ENCODE results near the gene YRDC. TPM values are rescaled to one million over a fixed set of nuclear protein-coding genes. Genes with fewer than 3 reads are reported as not detected.

YRDC gene
- total RNA-seq, 1 donor from 2014 or later = 48.7 TPM

DNA sequence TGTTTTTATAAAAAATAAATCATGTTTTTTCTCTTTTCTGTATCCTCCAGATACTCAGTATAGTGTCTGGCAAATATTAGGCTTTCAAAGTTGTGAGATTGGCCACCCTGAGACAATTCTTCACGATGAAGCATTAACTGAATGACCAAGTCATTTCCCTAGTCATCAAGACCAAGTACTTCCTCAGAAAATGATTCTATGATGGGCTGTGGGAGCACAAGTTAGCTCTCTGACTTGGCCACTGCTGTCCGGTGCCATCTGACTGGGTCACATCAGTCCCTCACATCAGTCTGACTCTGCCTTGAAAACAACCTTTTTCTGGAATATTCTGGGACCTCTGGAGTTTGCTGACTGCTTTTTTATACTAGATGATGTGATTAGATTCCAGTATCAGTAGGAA, 13.5 kb upstream of the YRDC start:
- TF ChIP-seq, protein P1, sequence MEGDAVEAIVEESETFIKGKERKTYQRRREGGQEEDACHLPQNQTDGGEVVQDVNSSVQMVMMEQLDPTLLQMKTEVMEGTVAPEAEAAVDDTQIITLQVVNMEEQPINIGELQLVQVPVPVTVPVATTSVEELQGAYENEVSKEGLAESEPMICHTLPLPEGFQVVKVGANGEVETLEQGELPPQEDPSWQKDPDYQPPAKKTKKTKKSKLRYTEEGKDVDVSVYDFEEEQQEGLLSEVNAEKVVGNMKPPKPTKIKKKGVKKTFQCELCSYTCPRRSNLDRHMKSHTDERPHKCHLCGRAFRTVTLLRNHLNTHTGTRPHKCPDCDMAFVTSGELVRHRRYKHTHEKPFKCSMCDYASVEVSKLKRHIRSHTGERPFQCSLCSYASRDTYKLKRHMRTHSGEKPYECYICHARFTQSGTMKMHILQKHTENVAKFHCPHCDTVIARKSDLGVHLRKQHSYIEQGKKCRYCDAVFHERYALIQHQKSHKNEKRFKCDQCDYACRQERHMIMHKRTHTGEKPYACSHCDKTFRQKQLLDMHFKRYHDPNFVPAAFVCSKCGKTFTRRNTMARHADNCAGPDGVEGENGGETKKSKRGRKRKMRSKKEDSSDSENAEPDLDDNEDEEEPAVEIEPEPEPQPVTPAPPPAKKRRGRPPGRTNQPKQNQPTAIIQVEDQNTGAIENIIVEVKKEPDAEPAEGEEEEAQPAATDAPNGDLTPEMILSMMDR (IDR thresholded peaks at IDR 0.05; ENCODE audit: insufficient read depth, low read length, poor library complexity, severe bottlenecking) = no peak
- Histone ChIP-seq H3K36me3 (ENCODE audit: control insufficient read depth, insufficient read depth, low read length) (no peaks in the 10 kb centered on the region), H3K27me3 (ENCODE audit: control insufficient read depth, insufficient read depth, low read length) (no peaks in the 10 kb centered on the region), H3K4me3 (ENCODE audit: low read depth, low read length) (no peak overlapping the region)
- no peak for DNase-seq (ENCODE audit: low read depth)

DNA sequence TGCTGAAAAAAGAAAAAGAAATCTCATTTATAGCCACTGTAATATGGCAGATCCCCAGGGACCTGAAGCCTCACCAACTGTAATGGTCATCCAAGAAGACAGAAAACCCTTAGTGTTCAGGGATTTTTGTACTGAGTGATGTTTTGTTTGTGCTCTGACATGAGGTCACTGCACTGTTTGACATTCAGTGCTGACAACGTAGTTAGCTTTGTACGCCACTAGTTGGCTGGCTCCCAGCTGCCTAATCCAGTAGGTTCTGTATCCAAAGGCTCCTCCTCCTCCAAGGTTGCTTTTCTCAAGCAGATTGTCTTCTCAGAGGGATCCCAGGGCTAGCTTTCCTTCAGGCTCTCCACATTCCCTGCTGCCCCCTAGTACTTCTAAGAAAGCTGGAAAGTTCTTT, 9.5 kb upstream of the YRDC start:
- H3K4me3 ChIP-seq (ENCODE audit: low read depth, low read length) = no peak overlapping the region
- H3K27me3 ChIP-seq (ENCODE audit: control insufficient read depth, insufficient read depth, low read length) = no peaks in the 10 kb centered on the region
- no peak for DNase-seq (ENCODE audit: low read depth)
- TF ChIP-seq, protein P1 (IDR thresholded peaks at IDR 0.05; ENCODE audit: insufficient read depth, low read length, poor library complexity, severe bottlenecking) = no peak
- H3K36me3 ChIP-seq (ENCODE audit: control insufficient read depth, insufficient read depth, low read length) = no peaks in the 10 kb centered on the region

DNA sequence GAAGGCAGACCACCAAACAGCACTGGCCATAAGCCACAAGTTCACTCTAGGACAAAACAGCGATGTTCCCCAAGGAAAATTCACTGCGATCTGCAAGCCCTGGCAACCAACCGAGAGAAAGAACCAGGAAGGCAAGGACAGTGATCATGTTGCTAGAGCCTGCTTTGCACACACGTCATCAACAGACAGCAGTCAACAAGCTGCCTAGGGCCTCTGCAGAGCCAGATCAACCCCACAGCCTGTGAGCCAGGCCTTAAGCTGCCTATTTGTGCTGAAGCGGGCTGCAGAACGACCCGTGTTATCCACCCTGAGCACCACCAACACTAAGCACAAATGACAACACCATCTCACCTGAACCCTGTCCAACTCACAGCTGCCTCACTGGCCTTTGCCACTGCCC, 6.2 kb upstream of the YRDC start:
- Histone ChIP-seq H3K36me3 (ENCODE audit: control insufficient read depth, insufficient read depth, low read length) (no peaks in the 10 kb centered on the region), H3K27me3 (ENCODE audit: control insufficient read depth, insufficient read depth, low read length) (no peaks in the 10 kb centered on the region), H3K4me3 (ENCODE audit: low read depth, low read length) (no peak overlapping the region)
- DNase-seq (ENCODE audit: low read depth) = no peak
- TF ChIP-seq, protein P1 (IDR thresholded peaks at IDR 0.05; ENCODE audit: insufficient read depth, low read length, poor library complexity, severe bottlenecking) = no peak

DNA sequence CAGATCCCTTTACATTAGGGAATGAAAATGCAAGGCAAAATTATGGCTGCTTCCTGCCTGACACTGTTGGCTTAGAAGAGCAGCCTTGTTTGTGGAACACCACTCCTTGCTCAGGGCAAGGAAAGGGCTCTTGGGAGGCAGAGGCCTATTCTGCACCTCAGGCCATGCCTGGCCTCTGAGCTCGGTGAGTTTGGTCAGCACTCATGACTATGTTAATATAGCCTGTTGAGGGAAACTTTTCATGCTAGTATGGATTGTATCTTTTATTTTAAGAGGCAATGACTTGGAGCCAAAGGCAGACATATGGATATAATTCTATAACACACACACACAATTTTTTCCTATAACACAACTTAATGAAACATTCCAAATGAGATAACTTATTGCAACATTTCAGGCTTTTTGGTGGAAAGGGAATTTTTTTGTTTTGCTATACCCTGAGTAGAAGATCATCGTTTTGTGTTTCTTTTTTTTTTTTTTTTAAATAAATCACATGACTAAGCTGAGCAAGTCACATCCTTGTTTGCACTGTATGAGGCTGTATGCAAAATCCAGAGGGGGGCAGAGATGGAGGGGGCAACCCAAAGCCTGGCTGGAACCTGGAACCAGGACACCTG, 5.6 kb upstream of the YRDC start:
- H3K36me3 ChIP-seq (ENCODE audit: control insufficient read depth, insufficient read depth, low read length) = no peaks in the 10 kb centered on the region
- no peak overlapping the region for H3K4me3 ChIP-seq (ENCODE audit: low read depth, low read length)
- no peaks in the 10 kb centered on the region for H3K27me3 ChIP-seq (ENCODE audit: control insufficient read depth, insufficient read depth, low read length)
- TF ChIP-seq, protein P1 (IDR thresholded peaks at IDR 0.05; ENCODE audit: insufficient read depth, low read length, poor library complexity, severe bottlenecking) = no peak
- DNase-seq (ENCODE audit: low read depth) = no peak

DNA sequence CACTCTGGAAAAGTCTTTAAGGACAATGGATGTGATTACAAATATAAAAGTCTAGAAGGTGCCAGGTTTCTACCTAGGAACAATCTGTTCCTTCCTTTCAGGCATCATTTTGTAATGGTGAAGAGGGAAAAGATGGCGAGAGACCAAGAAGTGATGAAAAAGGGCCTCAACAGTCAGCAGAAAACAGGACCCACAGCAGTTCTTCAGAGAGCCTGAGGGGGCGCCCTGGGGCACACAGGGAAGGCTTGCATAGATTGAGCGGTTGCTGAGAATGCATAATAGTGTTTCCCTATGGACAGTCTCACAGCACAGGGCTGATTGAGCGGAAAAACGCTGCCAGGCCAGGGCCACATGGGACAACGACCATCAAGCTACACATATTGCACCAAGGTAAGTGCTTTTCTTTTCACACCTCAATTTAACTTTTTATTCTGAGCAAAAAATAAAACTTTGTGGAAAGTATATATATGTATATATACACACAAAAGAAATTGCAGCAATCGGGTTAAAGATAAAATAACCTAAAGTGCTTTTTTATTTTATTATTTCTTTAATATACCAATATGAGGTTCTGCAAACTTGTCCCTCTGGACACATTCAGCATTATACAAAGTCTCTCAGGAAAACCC, 3.1 kb upstream of the YRDC start:
- Histone ChIP-seq H3K36me3 (ENCODE audit: control insufficient read depth, insufficient read depth, low read length) (peaks cover 3% of the 10 kb centered on the region), H3K27me3 (ENCODE audit: control insufficient read depth, insufficient read depth, low read length) (no peaks in the 10 kb centered on the region), H3K4me3 (ENCODE audit: low read depth, low read length) (no peak overlapping the region)
- TF ChIP-seq, protein P1 (IDR thresholded peaks at IDR 0.05; ENCODE audit: insufficient read depth, low read length, poor library complexity, severe bottlenecking) = peak; percentile 97
- no peak for DNase-seq (ENCODE audit: low read depth)

DNA sequence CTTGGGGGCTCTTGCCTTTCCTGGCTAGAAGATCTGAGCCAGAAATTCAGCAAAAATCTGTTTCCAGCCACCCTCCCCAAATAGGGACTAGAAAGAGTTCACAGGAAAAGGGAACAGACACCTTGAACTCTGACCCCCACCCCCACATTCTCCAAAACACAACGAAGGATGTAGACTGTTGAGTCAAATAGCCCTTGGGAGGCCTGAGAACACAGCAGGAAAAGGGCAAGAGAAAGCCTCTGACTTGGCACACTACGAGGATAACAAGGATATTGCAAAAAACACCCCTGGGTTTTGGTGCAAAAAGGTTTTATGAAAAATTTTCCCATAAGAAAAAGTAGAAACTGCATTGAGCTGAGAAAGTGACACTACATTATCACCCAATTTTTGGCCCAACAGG, 1.9 kb upstream of the YRDC start:
- peaks cover 3% of the 10 kb centered on the region for H3K36me3 ChIP-seq (ENCODE audit: control insufficient read depth, insufficient read depth, low read length)
- TF ChIP-seq, protein P1 (IDR thresholded peaks at IDR 0.05; ENCODE audit: insufficient read depth, low read length, poor library complexity, severe bottlenecking) = no peak
- no peaks in the 10 kb centered on the region for H3K27me3 ChIP-seq (ENCODE audit: control insufficient read depth, insufficient read depth, low read length)
- DNase-seq (ENCODE audit: low read depth) = no peak
- H3K4me3 ChIP-seq (ENCODE audit: low read depth, low read length) = no peak overlapping the region
